Suprapubic skin (tissue), 3 donors: ENCODE data around the gene FIZ1.

ENCODE experiments used
- EP300 ChIP-seq: sonication (generic); formaldehyde crosslinking; IDR thresholded peaks from one replicate; pipeline ENCODE4 v1.6.1; 2017; ENCODE audit warnings: antibody characterized with exemption
- POLR2A ChIP-seq, 2 donors: fragments of 450-650 bp; IDR thresholded peaks; one replicate each; pipeline ENCODE4 v1.6.1; 2017; ENCODE audit warnings: antibody characterized with exemption in 2 of 2, mild to moderate bottlenecking in 2 of 2, moderate library complexity in 2 of 2
- TF ChIP-seq, protein P1 (sequence below), 2 donors: fragments of 200-600 bp in 1 of 2; fragments of 450-650 bp in 1 of 2; sonication (generic) in 1 of 2; IDR thresholded peaks; one replicate each; pipeline ENCODE4 v1.5.1; 2016 to 2019; ENCODE audit warnings: antibody characterized with exemption in 2 of 2, mild to moderate bottlenecking in 1 of 2, moderate library complexity in 1 of 2

DNA sequence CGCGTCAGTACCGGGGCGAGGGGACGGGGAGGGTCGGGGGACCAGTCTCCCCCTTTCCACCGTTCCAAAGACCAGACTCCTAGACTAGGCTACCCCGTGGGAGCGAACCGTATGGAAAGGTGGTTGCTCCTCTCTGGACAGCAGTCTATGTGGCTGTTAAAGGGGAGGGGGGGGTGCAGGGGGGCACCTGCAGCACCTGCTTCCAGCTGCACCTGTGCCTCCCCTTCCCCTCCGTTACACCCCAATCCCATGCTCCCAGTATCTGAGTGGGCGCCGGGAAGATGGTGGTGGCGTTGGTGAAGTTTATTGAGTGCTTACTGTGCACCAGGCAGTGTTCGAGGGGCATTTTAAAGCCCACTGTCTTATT is 1.3 kb upstream of the FIZ1 start:
- TF ChIP-seq, protein P1, sequence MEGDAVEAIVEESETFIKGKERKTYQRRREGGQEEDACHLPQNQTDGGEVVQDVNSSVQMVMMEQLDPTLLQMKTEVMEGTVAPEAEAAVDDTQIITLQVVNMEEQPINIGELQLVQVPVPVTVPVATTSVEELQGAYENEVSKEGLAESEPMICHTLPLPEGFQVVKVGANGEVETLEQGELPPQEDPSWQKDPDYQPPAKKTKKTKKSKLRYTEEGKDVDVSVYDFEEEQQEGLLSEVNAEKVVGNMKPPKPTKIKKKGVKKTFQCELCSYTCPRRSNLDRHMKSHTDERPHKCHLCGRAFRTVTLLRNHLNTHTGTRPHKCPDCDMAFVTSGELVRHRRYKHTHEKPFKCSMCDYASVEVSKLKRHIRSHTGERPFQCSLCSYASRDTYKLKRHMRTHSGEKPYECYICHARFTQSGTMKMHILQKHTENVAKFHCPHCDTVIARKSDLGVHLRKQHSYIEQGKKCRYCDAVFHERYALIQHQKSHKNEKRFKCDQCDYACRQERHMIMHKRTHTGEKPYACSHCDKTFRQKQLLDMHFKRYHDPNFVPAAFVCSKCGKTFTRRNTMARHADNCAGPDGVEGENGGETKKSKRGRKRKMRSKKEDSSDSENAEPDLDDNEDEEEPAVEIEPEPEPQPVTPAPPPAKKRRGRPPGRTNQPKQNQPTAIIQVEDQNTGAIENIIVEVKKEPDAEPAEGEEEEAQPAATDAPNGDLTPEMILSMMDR (IDR thresholded peaks at IDR 0.05): no peak
- TF ChIP-seq POLR2A (IDR thresholded peaks at IDR 0.05) (no peak), EP300 (no peak)
